NB4 (cell line): ENCODE measurements around the gene GRM7.

Source experiments
- MYC ChIP-seq: IDR thresholded peaks from 2 replicates; pipeline ENCODE4 v1.6.1; 2011; ENCODE audit warnings: low read depth, low read length
- POLR2A ChIP-seq: IDR thresholded peaks from 2 replicates; pipeline ENCODE4 v1.6.1; 2011; ENCODE audit warnings: mild to moderate bottlenecking; ENCODE audit not compliant: insufficient read length; ENCODE audit errors: extremely low read depth
- TF ChIP-seq, protein P1 (sequence below): IDR thresholded peaks from one replicate; pipeline ENCODE4 v1.5.1; 2012; ENCODE audit warnings: low read depth, low read length
- TF ChIP-seq, protein P2 (sequence below): IDR thresholded peaks from 2 replicates; pipeline ENCODE4 v1.6.1; 2011; ENCODE audit warnings: low read depth, low read length

DNA sequence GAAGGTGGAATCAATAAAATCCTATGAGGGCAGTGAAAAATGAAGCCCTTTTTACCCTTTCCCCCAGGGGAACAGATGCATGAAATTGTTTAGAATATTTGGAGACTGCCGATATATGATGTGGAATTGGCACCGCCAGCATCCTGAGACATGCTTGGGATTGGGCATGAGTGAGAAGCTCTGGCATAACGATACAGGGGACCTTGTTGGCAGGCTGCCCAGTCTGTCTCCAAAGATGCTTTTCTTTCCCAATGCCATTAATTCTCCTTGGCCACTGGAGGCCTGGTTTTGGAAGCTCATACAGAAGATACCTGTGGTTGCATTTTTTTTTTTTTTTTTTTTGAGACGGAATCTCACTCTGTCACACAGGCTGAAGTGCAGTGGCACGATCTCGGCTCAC, 840.1 kb downstream of the GRM7 start:
- TF ChIP-seq, protein P1, sequence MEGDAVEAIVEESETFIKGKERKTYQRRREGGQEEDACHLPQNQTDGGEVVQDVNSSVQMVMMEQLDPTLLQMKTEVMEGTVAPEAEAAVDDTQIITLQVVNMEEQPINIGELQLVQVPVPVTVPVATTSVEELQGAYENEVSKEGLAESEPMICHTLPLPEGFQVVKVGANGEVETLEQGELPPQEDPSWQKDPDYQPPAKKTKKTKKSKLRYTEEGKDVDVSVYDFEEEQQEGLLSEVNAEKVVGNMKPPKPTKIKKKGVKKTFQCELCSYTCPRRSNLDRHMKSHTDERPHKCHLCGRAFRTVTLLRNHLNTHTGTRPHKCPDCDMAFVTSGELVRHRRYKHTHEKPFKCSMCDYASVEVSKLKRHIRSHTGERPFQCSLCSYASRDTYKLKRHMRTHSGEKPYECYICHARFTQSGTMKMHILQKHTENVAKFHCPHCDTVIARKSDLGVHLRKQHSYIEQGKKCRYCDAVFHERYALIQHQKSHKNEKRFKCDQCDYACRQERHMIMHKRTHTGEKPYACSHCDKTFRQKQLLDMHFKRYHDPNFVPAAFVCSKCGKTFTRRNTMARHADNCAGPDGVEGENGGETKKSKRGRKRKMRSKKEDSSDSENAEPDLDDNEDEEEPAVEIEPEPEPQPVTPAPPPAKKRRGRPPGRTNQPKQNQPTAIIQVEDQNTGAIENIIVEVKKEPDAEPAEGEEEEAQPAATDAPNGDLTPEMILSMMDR: no peak
- TF ChIP-seq POLR2A: no peak
- TF ChIP-seq MYC: no peak
- TF ChIP-seq, protein P2, sequence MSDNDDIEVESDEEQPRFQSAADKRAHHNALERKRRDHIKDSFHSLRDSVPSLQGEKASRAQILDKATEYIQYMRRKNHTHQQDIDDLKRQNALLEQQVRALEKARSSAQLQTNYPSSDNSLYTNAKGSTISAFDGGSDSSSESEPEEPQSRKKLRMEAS: no peak
